Activated CD4-positive, alpha-beta T cell treated with anti-CD3 and anti-CD28 coated beads for 4 hours (primary cell): Measurements from ENCODE around the gene LCN9.

ENCODE experiments used
- DNase-seq, 2 donors: peaks; one replicate each; pipeline ENCODE4 v3.0.0-alpha.2; 2020

The LCN9 gene

DNA sequence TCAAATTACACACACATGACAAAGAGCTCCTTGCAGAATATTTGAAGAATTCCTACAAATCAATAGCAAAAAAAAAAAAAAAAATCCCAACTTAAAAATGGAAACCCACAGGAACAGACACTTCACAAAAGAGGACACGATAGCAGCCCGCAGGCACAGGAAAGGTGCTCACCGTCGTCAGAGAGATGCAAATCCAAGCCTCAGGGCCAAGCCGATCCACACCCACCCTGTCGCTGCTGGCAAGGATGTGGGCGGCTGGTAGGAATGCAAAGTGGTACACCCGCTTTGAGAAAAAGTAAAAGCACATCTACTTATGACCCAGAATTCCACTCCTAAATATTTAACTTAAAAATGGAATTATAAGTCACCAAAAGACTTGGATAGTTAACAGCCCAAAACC is 10.8 kb downstream of the LCN9 start:
- no peak for DNase-seq

DNA sequence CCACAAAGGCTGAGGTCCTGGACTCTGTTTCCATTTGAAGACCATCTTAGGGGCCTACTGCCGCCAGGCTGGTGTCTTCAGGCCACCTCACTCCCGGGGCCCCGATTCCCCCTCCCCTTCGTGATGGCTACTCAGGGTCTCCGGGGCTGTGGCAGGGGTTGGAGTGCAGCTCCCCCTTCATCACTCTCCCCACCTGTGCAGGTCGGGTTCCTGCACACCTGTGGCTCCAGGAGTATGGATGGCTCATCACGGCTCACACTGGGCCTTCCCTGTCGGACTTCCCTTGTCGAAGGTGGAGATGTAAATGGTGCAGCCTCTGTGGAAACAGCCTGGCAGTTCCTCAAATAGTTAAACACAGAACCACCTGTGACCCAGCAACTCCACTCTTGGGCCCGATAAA is 11.9 kb downstream of the LCN9 start:
- DNase-seq = no peak

DNA sequence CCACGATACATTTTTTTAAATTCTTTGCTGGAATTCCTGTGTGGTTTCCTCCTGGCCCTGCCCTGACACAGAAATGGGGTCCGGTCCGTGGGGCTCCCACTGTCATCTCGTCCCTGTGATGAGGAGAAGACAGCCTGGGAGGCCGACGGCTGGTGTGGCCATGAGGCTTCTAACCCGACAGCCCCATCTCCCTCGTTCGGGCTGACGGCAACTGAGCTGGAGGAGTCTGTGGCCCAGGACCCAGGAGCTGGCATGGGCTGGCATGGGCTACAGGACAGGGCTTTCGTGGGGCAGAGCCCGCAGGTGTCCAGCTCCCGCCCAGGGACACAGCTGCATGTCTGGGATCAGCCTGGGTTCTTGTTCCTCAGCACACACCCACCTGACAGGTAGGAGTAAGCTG is 13.8 kb downstream of the LCN9 start:
- no peak for DNase-seq

DNA sequence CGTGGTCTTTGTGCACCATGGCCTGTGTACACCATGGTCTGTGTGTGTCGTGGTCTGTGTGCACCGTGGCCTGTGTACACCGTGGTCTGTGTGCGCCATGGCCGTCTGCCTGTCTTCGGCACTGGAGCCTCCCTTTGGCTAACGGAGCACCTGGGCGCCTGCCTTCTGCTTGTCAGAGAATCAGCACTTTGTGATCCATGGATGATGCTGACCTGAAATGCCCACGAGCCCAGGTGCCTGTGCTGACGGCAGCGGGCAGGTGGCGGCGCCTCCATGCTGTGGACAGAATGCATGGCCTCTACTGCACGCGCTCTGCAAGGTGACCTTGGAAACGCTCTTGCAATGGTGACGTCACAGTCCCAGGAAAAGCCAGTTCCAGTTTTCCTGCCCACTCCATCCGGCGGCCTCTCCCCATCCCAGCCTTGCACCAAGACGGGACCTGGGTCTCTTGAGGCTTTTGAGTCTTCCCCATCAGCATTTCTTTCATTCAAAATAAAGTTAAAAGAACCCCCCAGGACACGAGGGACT is 14.6 kb downstream of the LCN9 start:
- DNase-seq = no peak

DNA sequence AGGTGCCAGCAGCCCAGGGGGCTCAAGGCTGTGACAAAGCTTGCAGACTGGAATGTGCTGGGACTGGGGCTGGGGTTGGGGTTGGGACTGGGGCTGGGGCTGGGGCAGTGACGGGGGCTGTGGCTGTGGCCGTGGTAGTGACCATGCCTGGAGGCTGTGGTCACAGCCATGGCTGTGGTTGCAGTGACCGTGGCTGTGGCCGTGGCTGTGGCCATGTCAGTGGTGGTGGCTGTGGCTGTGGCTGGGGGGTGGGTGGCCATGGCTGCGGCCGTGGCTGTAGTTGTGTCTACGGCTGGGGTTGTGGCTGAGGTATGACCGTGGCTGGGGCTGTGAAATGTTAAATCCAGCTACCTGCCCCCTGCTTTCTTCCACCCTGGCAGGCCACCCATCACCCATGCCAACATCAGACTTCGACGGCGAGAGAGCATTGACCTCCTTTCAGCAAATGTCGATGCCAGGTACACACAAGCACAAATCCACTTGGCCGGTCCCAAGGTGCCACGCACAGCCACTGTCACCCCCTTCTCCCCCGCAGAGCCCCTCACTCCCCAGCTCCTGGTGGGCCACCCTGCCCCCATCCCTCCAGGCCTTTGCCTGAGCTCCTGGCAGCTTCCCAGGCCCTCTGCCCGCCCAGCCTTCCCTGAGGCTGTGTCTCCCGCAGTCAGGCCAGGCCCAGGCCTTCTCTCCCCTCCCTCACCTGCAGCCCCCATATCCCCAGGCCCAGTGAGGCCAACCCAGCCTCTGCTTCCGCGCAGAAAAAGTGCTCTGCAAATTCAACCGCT is 15.3 kb downstream of the LCN9 start:
- no peak for DNase-seq

DNA sequence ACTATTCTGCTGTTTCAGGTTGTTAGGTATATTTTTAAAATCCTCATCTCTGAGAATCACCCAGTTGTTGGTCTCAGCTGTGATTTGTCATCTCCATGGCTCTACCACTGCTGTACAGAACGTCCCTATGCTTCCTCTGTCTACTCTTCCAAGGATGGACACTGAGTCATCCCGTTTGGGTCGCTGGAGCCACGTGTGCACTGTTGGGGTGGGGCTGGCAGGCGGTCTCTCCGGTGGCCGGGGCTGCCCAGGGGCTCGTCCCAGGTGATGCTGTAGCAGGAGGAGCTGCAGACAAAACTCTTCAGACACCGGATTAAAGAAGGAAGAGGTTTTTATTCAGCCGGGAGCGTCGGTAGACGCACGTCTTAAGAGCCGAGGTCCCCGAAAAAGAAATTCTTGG is 16.9 kb downstream of the LCN9 start:
- no peak for DNase-seq

DNA sequence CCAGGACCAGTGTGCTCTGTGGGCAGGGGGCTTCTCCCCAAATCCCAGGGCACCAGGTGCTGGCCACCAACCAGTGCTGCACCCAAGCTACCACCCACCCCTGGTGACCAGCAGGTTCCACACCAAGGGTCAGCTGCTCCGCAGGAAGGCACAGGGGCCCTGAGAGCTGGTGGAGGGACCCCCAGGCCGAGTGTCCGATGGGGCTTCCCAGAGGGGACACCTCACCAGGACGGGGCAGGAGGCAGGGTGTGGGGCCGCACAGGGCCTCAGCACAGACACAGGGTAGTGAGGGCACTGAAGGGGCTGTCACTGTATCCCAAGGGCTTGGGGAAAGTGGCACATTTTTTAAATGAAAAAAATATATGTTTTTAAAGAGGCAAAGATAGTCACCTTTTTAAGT is 18.1 kb downstream of the LCN9 start:
- DNase-seq = no peak

DNA sequence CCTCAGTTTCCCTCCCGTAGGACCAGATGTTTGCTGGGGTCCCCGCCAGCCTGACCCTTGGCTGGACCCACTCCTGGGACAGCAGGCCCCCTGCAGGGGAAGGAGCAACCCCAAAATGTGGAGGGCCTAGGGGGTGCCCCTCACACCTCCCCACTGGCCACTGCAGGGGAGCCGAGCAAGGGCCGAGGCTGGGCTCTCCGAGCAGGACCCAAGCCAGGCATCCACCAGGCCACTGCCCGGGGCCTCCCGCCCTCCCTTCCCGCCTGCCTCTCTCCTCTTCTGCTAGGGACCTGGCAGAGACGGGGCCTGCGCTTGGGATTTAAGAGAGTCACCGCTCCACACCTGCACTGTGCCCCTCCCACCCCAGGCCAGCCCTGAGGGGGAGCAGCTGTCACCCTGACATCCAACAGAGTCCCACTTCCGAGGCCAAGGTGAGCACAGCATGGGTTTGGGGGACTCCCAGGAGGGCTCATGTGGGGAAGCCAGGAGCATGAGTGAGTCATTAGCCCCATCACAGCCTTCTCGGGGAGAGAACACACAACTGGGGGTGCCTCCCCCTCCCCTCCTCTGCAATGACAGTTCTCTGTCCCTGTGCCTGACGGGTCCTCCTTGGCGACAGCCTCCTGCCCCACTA is 20.4 kb downstream of the LCN9 start:
- DNase-seq = no peak

DNA sequence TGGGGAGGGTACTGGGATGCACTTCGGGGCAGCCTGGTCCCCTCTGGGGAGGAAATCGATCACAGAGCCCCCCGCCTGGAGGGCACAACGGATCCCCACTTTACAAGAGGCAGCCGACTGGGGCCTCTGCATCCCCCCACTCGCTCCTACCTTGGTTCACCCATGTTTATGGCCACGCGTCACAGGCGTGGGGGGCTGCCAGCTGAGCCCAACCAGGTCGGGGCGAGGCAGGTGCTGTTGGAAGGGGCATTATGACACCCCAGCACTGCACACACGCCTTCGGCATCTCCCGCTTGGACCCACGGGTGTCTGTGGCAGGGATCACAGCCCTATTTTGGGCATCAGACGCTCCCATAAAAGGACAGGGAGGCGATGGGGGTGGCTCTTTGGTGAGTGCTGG is 21.6 kb downstream of the LCN9 start:
- DNase-seq = no peak

DNA sequence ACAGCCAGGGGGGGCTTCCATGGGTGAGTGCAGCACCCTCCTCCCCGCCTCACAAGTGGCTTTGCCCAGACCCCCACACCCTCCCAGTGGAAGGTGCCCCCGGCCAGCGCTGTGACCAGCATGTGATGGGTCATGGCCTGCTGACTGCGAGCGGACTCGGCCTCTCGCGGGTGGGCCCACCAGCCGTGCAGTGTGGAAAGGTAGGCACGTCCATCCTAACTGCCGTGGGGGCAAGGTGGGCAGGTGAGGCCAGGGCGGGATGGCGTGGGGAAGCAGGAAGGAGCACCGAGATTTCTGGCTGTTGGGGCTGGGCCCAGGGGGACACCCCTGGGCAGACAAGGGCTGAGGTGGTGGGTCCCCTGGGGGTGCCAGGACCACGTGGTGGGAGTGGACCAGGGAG is 24.1 kb downstream of the LCN9 start:
- DNase-seq = no peak

DNA sequence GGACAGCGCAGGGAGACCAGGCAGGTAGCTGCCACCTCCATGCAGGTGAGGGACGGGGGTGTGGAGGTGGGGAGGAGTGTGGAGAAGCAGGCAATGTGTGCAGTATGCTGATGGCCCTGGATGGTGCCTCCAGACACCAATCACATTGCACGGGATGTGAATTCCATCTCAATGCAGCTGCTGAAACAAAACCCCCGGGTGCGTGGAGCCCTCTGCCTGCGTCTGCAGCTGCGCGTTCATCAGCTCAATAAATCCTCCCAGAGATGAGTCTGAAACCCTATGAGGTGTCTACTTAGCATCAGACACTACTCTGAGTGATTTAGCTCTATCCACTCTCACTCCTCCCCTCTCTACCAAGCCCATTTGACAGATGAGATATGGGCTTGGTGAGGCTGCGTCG is 25.9 kb downstream of the LCN9 start:
- DNase-seq = no peak

DNA sequence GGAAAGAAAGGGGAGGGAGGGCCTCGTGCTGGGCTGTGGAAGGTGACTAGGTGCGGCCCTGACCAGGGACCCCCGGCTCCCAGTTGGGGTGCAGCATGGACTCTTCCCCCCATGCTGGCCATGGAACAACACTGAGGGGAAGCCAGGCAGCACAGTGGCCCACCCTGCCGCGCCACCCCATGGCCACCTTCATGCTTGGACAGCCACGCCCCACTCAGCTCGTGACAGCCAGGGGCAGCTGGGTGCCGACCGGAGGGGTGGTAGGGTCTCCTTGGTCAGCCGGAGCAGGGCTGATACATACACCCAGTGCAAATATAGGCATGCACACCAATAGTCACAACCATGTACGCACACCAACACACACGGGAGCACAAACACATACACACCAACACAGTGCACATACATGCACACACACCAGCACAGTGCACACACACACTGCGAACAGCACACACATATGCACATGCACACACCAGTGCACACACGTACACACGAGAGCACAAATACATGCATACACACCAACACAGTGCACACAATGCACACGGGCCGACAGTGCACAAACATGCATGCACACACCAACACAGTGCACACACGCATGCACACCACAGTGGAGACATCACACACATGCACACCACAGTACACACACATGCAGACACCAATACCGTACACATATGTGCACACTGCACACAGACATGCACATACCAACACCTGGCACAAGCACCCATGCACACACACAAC is 27.9 kb downstream of the LCN9 start:
- no peak for DNase-seq

DNA sequence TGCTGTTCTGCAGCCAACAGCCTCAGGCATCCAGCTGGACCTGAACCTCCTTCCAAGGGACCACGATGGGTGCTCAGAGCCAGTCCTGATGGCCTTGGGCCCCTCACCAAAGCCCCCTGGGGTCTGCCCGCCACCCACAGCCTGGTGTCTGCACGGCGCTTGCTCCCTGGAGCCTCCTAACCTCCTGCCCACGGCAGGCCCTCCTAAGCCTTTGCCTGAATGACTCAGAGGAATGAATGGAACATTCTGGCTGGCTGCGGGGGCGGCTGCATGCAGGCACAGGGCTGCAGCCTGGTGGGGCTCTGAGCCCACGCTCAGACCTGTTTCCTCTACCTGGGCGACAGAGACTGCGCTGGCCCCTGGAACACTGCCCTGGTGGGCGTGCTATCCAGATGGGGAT is 29.3 kb downstream of the LCN9 start:
- no peak for DNase-seq

DNA sequence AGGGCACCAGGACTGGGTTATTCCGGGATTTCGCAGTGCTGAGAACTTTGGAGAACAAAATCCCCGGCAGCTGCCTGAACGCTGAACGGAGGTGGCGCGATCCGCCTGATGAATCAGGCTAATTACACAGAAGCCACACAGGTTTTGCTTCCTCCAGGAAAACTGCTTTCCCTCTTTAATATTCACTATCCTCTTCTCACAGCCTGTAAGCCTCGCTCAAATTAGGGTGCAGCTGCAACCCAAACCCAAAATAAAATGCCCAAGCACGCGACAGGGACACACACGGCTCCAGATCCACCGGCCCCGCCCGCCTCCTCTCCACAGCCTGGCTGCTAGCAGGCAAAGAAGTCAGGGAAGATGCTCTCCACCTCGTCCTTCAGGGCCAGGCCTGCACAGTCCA is 30.2 kb downstream of the LCN9 start:
- DNase-seq = no peak

DNA sequence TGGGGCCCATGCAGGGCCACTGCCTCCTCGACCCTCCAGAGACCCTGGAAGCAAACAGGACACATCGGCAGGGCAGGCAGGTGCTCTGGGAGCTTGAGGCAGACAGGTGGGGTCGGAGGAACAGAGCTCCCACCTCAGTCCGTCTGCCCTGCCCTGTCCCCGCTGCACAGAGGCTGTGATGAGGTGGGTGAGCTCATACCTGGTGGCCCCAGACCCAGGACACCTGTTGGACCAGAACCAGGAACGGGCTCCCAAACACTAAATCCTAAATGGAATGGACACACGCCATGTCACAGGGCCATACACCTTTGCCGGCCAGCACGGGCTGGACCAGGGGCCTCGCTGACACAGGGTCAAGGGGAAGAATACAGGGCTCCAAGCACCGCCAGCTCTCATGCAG is 30.7 kb downstream of the LCN9 start:
- DNase-seq = no peak

DNA sequence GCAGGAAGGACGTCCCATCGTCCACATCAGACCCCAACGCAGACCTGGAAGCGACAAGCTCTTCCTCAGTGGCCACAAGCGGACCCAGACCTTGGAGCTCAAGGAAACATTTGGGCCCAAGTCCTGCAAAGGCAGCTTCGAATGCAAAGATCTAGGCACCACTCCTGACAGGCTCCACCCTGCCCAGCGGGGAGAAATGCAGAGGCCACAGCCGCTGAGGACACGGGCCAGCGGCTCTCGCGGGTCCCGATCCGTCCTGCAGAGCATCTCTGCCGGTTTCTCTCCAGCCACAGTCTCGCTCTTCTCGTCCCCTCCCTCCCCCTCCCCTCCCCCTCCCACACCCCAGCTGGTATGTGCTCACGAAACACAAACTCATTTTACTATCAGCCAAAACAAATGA is 31.3 kb downstream of the LCN9 start:
- no peak for DNase-seq

DNA sequence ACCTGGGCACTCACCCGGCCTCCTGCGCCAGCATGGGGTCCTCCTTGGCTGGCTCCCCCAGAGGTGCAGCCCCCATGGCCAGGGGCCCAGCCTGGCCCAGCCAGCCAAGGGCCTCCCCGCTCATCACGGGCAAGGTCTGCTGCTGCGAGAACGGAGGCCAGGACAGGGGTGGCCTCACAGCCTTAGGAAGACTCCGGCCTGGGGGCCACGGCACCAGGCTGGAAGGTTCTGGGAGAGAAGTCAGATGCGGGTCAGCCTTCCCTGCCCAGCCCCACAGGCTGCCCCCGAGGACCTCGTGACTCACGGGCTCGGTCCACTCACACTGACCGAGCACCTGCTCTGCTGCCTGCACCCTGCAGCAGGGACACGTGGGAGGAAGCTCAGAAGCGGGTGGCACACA is 31.9 kb downstream of the LCN9 start:
- DNase-seq = no peak

DNA sequence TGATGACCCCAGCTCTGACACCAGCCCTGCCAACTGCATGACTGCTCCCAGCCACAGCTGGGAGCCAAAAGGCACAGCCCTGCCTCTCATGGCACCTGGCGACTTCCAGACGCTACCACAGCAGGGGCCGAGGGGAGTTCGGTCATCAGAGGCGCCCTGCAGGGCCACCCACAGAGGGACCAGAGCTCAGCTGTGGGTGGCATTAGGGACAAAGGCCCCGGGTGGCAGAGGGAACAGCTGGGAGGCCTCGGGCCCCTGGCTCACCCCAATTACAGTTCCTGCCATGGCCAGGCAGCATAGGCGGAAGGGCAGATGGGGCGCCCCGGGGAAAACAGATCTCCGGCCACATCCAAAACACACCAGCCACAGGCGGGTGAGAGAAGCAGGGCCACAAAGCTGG is 32.5 kb downstream of the LCN9 start:
- no peak for DNase-seq

DNA sequence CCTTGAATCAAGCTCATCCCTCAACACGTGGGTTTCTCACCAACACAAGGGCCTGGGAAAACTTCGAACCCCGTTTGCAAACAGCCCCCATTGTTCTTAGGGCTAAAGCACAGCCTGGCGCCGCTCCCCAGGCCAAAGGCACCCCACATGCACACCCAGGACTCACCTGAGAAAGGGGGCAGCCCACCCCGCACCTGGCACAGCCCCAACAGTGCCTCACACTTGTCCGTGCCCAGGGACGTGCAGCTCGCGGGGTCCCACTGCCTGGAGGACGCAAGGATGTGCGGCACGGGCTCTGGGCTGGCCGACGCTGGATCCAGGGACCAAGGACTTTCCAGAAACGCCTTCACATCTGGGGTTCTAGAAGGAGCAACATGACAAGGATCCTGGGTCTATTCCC is 33.3 kb downstream of the LCN9 start:
- no peak for DNase-seq

DNA sequence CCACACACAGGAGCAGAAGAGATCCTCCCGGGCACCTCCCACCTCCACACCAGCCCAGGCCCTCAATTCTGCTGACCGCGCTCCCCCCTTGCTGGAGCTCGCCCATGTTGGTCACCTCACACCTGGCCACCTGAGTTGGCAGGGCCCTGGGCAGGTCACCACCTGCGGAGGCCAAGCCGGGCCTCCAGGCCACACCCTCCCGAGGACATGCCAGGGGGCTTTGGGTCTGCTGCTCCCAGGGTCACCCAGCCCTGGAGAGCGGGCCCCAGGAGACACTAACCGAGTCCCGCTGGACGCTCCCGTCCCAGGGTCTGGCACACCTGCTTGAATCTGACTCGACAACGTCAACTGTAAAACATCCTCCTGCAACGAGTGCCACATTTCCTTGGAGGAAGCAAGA is 34.1 kb downstream of the LCN9 start:
- DNase-seq = no peak

DNA sequence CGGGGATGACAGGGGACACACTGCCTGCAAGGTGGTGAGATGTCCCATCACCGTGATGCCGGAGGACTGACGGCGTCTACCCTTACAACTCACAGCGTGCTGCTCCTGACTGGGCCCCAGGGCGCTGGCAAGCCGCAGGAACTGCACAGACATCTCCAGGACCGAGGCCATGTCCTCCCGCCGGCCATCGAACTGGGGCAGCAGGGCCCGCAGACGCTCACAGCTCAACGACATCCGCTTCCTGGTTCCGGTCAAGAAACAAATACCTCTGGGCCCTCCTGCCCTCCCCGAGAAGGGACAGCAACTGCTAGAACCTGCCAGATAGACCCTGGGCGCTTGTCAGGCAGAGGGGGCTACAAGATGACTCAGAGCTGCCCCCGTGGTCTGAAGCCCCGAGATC is 35.1 kb downstream of the LCN9 start:
- DNase-seq = no peak

DNA sequence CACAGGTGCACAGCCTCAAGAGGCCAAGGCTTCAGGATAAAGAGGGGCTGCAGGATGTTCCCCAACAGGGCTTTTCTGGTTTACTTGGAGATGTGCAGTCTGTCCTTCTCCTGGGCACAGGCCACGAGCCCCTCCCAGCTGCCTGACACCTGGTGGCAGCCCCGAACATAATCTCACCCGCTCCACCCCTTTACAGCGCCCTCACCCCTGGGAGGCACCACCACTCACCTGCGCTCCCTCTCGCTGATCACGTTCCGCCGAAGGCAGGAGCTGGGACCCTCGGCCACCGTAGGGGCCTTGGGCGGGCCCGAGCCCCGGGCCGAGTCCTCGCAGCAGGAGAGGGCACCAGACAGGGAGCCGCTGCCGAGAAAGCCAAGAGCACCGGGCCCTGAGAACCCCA is 35.7 kb downstream of the LCN9 start:
- DNase-seq = no peak

DNA sequence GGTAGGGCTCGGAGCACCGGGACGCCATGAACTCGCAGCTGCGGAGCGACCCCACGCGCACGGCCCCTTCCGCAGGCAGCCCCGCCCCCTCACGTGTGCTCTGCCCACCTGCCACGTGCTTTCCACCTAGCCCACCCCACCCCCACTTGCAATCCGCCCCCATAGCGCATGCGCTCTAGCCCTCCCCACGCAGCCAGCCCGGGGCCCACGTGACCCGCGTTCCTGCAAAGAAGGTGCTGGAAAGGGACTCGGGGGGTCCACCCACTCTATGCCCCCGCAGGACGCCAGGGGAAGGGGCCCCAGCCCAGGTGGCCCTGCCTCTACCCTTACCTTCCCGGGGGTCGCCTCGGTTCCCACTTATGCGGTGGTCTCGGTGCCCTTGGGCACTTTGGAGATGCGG is 36.3 kb downstream of the LCN9 start, which contains the start of gene SOHLH1:
Gene SOHLH1, minus strand, starts transcription at position 42 of the 400 bp plus-strand sequence. Its CDS starts 14 bp downstream, at position 28.
- DNase-seq = no peak

DNA sequence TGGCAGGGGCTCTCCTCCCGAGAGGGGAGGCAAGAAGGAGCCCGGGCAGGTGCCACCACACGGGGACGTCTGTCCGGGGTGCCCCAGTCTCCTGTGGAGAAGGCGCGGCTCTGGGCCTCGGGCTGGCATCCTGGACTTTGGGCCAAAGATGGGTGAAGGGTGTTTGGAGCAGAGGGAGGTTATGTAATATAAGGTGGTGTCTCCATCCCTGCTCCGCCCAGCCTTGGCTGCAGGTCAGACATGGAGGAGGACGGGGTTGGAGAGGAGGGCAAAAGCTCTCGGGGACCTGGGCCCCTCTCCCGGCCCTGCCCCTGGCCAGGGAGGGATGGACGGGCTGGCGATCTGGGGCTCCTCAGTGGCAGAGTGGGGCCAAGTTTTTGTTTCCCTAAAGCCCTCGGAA is 37.4 kb downstream of the LCN9 start:
- DNase-seq = no peak
